Colon (tissue), 2 donors: ENCODE results near the gene TMEM239.

Experiments used
- FAIRE-seq: peaks from 2 replicates; lab custom pipeline; 2012; peaks lifted over from hg19 to GRCh38; lab: Jason Lieb, UNC
- donor health status: control.
- donor health status: control.

The TMEM239 gene

DNA sequence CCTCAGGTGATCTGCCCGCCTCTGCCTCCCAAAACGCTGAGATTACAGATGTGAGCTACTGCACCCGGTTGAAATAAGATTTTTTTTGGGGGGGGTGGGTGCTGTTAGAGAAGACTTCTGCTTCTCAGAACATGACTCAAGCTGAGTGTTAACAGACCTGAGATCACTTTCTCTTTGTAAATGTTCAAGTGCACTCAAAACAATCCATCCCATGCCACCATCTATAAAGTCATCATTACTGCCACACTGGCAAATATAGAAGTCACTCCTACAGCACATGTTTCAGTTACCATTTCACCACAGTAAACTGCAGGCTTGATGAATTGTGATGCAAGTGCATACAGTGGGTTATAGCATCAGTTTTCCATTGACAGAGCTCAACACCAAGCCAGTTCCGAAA lies 33.4 kb downstream of the TMEM239 start:
- no peak for FAIRE-seq

- FAIRE-seq, result no peak
Observed at GRCh38 chr20:2851086-2851485, 34.9 kb downstream of the TMEM239 start.

GRCh38 chr20:2858591-2858990 lies 42.4 kb downstream of the TMEM239 start:
- no peak for FAIRE-seq

- no peak for FAIRE-seq
Observed at GRCh38 chr20:2859330-2860121, 43.4 kb downstream of the TMEM239 start.

DNA sequence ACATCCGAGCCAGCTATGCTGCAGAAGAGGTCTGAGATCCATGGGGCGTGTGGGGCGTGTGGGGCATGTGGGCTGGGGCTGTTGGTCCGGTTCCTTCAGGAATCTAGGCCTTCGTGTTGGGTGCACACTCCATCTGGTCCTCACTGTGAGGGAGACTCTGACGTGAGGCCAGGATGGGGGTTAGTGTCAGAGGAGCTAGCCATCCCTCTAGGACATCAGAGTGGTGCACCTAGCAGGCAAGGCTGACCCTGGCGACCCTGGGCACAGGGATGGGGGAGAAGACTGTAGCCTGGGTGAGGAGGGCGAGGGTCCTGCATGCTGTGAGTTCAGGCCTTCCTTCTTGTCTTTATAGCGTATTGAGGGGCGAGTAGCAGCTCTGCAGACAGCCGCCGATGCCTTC lies 48.5 kb downstream of the TMEM239 start:
- FAIRE-seq, result no peak

DNA sequence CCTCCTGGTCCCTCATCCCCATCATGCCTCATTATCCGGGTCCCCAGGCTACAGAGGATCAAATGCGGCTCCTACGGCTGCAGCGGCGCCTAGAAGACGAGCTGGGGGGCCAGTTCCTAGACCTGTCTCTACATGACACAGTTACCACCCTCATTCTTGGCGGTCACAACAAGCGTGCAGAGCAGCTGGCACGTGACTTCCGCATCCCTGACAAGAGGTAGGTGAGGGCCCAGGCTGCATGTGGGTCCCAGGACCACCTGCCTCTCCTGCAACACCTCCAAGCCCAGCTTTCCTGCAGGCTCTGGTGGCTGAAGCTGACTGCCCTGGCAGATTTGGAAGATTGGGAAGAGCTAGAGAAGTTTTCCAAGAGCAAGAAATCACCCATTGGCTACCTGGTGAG lies 48.9 kb downstream of the TMEM239 start:
- no peak for FAIRE-seq

GRCh38 chr20:2865630-2866029 lies 49.5 kb downstream of the TMEM239 start:
- no peak for FAIRE-seq

DNA sequence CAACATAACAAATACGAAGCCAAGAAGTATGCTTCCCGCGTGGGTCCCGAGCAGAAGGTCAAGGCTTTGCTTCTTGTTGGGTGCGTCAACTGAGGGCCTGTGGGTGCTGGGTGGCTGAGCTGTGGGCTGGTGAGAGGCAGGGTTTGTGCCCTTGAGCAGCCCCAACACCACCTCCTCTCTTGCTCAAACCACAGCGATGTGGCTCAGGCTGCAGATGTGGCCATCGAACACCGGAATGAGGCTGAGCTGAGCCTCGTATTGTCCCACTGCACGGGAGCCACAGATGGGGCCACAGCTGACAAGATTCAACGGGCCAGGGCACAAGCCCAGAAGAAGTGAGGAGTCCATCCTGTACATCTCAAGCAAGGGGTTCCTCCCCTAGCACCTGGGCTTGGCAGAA lies 50.1 kb downstream of the TMEM239 start:
- no peak for FAIRE-seq

- no peak for FAIRE-seq
Observed at GRCh38 chr20:2867081-2867864, 51.1 kb downstream of the TMEM239 start.
